ENCODE results near the gene UTP15. TPM values are rescaled to one million over a fixed set of nuclear protein-coding genes. Genes with fewer than 3 reads are reported as not detected.

The UTP15 gene, protein sequence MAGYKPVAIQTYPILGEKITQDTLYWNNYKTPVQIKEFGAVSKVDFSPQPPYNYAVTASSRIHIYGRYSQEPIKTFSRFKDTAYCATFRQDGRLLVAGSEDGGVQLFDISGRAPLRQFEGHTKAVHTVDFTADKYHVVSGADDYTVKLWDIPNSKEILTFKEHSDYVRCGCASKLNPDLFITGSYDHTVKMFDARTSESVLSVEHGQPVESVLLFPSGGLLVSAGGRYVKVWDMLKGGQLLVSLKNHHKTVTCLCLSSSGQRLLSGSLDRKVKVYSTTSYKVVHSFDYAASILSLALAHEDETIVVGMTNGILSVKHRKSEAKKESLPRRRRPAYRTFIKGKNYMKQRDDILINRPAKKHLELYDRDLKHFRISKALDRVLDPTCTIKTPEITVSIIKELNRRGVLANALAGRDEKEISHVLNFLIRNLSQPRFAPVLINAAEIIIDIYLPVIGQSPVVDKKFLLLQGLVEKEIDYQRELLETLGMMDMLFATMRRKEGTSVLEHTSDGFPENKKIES
- total RNA-seq: 30.9 and 36.9 TPM in 2 replicates

DNA sequence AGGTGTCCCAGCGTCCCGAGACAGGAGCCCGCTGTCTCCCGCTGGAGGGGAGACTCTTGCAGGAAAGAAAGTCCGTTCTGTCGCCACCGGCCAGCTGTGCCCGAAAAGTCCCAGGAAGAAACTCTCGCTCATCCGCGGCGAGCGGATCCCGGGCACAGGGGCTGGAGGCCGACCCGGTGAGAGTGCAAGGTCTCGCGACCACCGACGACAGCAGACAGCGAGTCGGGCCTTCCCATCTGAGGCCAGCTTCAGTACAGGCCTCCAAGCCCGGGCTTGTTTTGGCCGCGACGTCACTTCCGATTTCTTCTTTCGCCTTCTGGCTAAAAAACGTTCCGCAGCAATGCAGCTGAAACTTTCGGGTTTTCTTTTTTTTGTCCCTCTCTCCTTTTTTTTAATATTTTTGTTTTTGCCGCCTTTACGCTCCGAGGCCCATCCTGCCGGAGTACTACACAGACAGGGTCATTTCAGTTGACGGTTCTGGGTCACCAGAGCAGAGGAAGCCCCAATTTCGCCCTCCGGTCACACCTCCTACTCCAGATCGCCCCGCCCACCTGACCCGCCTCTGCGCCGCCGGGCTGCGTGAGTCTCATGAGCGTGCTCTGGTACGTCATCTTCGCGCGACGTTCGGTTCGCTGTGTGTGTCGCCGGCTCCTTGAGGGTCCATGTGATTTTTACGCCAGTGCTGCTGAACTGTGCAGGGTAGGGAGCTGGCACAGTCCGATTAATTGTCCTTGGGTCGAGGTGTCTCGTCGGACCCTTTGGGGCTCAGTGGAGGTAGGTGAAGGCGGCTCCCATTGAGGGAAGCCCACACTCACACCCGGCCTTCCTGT, at the start of gene UTP15, which contains the start of gene ANKRA2:
Gene UTP15, plus strand, starts transcription at position 605 of the 830 bp plus-strand sequence. CDS start 1,602 bp downstream, outside the sequence.
Gene ANKRA2, minus strand, starts transcription at position 501 of the 830 bp plus-strand sequence. CDS start 2,758 bp downstream, outside the sequence.

DNA sequence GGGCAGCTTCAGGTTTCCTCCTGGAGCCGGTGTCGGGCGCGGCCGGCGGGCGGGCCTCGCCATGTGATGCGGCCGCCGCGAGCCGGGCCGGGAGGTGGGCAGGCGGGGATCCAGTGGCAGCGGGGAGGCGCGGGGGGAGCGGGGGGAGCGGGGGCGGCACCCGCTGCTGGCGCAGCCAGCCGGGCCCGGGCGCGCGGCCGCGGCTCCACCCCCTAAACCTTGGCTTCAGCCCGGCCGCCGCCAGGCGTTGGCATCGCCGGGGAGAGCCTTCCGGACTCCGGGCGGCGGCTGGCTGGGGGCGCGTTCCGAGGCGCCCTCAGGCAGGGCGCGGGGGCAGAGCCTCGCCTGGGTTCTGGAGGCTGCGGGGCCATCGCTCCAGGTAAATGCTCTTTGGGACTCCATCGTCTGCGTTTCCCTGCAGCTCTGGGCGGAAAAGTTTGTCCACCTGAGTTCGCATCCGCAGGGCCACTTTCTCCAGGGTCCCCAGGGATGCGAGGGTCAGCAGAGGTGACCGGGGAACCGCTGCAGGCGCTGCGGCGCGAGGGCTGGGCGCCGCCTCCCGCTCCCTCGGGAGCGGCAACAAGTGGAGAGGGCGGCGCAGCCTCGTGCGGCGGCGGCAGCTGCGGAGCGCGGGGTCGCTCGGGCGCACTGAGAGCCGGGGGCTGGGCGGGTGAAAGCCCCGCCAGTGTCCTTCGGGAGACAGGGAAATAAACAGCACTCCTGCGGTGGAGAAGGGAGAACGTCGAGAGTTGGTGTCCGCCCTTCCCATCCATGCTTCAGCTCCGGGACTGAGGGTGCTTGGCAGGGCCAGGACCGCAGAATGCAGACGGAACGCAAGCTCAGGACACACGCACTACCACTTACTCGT, 60.6 kb downstream of the UTP15 start, which contains the start of gene ARHGEF28:
Gene ARHGEF28, plus strand, starts transcription at position 253 of the 868 bp plus-strand sequence. CDS start 58,656 bp downstream, outside the sequence.

Other genes with a start within 250 kb of the UTP15 start
- gene FOXD1, start 117.0 kb upstream of the UTP15 start, total RNA-seq: 0.30 and 0.32 TPM in 2 replicates
- gene BTF3, start 67.3 kb upstream of the UTP15 start, total RNA-seq: 254 and 281 TPM in 2 replicates
- 11.9 and 12.3 TPM in 2 replicates for gene ANKRA2, start 104 bp upstream of the UTP15 start, total RNA-seq
- 77.3 and 144 TPM in 2 replicates for gene ARHGEF28, start 60.5 kb downstream of the UTP15 start, total RNA-seq

Measured in epithelial cell of umbilical artery (primary cell).